HG03045 (cell line): ENCODE measurements around the gene CPXM1.
"Not testable (repeated sequence)": the region's sequence is repeated elsewhere in the genome, so short reads cannot be mapped to it uniquely, and the experiment has no call there.

Experiments
- ATAC-seq: cut with Tn5 transposase; IDR thresholded peaks from one replicate; pipeline ENCODE4 v1.9.1; 2021; ENCODE audit warnings: mild to moderate bottlenecking, moderate library complexity; ENCODE audit not compliant: unreplicated experiment

Gene CPXM1

DNA sequence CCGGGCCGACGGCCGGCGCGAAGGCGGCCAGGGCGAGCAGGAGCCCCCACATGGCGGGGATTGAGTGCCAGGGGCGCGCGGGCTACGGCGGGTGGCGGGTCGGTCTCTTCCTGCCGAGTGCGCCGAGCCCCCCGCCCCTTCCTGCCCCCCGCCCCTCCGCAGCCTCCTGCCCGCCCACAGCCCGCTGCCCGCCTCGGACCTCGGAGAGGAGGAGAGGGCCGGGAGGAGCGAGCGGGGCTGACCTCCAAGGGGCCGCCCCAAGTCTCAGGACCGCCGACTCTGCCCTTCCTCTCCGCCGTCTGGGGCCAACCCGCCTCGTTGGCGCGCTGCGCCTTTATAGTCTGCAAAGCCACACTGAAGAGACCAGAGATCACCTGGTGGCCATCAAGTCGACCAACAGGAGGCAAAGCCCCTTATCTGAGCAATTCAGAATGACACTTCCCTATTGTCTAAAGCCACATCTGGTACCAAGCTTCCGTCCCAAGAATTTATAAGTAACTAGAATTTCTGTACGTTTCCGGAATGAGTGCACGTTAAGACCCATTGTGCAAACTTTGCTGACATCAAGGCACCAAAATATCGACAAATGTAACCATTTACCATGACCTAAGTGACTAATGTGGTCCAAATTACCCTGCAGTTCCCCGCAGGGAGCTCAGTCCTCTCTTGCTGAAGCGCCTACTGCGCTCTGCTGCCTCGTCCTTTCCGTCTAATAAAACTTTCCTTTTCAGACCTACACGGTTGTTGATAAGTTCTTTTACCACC is at the start of gene CPXM1:
TSS of gene CPXM1 (minus strand) at position 107 of the 765 bp plus-strand sequence. CDS start at position 52, 55 bp downstream.
- ATAC-seq = no peak

DNA sequence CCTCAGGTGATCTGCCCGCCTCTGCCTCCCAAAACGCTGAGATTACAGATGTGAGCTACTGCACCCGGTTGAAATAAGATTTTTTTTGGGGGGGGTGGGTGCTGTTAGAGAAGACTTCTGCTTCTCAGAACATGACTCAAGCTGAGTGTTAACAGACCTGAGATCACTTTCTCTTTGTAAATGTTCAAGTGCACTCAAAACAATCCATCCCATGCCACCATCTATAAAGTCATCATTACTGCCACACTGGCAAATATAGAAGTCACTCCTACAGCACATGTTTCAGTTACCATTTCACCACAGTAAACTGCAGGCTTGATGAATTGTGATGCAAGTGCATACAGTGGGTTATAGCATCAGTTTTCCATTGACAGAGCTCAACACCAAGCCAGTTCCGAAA is 49.1 kb upstream of the CPXM1 start:
- ATAC-seq = no peak

DNA sequence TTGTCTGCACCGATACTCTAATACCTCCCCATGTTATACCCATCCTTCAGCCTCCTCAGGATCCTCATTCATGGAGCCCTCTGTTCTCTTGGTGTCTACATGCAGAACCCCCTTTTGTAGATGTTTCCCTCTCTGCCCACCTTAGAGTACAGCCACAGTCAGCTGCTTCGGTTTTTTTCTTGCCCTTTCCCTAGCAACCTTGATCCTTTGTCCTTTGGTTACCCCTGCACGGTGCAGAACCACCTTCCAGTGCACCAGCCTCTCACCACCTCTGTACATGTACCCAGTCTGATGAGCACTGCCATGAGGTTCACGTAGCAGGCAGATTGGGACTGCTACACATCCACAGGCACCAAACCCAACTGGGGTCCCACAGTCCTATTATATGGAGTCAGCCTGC is 47.4 kb upstream of the CPXM1 start:
- ATAC-seq = no peak

DNA sequence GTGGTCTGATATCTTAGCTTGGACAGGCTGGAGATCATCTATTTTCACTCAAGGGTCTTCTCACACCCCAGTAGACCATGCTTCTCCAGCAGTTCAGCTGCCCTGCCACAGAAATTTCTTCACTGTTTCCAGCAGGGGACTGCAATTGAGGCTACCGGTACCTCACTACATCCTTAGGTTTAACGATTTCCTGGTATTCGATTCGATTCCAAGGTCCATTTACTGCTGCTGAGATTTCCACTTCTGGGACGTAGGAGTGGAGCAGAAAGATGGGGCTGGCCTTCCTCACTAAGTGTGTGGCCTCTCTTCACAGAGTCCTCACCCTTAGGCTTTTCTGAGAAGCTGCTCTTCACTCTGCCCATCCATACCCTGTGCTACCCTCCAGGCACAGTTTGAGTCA is 46.3 kb upstream of the CPXM1 start:
- no peak for ATAC-seq

DNA sequence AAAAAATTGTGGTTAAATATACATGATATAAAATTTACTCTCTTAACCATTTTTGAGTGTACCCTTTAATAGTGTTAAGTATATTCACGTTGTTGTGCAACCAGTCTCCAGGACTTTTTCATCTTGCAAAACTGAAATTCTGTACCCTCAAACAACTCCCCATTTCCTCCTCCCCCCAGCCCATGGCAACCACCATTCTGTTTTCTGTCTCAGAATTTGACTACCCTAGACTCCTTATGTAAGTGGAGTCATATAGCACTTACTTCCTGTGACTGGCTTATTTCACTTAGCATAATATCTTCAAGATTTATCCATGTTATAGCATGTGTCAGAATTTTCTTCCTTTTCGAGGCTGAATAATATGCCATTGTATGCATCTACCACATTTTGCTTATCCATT is 45.2 kb upstream of the CPXM1 start:
- no peak for ATAC-seq

DNA sequence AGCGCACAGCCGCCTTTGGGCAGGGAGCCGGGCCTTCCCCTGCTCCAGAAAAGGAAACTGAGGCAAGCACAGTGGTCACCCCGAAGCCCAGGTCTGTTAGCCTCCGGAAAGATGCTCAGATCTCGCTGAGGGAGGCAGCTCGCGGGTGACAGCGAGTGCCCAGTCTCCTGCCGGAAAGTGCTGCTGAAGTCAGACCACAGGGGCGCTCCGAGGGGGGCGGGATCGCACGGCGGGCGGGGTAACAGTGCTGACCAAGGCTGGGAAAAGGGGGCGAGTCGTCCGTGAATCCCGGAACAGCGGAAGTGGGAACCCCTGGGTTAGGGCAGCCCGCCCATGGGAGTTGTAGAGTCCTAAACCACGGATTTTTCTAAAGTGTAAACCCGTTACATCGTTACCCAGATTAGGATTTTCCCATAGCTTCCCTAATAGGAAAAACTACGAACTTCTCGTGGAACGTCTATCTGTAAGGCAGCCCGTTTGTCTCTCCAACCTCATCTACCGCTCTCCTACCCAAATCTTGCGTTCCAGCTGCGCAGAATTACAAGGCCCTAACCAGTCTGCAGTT is 40.6 kb upstream of the CPXM1 start:
- peak; percentile 39 for ATAC-seq

DNA sequence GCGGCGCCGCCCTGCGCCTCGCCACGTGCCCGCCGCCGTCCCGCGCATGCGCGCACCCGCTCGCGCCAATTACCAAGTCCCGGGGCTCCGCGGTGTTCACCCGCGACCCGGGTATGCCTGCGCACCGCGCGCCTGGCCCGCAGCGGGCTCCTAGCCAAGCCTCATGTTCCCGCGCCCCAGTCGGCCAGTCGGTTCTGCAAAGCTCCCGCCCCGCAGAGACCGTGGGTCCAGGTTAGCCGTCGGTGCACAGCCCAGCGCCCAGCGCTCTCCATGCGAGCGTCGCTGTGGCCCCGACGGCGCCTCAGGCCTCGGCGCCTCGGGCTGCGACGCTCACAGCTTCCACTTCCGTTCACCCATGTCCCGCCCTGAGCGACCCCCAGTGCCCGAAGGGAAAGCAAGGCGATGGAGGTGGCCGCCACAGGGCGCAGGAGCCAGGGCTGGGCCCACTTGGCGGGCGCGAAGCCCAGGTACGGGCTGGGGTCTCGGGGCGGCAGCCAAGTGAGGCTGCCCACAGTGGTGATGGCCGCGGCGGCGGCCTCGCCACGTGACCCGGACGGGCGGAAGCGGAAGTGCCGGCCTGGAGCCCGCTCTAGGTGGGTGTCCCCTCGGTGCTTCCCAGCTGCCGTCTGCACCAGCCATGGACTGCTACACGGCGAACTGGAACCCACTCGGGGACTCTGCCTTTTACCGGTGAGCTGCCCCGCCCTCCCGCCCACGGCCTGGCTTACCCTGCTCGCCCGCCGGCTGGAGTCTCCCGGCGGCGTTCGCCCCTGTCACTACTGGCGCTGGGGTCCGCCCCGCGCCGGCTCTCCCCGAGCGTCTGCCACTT is 39.9 kb upstream of the CPXM1 start, which contains the start of the genes PCED1A and VPS16:
TSS of gene PCED1A (minus strand) at position 518 of the 829 bp plus-strand sequence. CDS start 743 bp downstream, outside the sequence.
TSS of gene VPS16 (plus strand) at position 608 of the 829 bp plus-strand sequence. CDS start at position 638, 30 bp downstream.
- ATAC-seq = peak; percentile 96

DNA sequence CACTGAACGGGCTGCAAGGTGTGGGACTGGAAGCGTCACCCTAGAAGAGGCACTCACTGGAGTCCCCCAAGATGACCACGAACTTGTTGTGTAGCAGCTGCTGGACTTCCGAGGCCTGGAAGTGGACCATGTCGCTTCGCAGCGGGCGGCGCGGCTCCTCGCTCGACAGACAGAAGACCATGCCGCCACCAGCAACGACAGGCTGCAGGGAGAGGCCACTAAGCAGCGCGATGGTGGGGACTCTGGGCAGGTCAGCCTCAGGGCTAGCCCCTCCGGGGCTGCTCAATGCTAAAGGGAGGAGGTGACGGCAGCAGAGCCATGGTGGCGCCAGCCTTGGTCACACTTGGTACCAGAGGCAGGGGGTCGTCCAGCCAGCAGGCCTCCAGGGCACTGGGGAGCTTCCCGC is 39.3 kb upstream of the CPXM1 start:
- ATAC-seq = no peak

DNA sequence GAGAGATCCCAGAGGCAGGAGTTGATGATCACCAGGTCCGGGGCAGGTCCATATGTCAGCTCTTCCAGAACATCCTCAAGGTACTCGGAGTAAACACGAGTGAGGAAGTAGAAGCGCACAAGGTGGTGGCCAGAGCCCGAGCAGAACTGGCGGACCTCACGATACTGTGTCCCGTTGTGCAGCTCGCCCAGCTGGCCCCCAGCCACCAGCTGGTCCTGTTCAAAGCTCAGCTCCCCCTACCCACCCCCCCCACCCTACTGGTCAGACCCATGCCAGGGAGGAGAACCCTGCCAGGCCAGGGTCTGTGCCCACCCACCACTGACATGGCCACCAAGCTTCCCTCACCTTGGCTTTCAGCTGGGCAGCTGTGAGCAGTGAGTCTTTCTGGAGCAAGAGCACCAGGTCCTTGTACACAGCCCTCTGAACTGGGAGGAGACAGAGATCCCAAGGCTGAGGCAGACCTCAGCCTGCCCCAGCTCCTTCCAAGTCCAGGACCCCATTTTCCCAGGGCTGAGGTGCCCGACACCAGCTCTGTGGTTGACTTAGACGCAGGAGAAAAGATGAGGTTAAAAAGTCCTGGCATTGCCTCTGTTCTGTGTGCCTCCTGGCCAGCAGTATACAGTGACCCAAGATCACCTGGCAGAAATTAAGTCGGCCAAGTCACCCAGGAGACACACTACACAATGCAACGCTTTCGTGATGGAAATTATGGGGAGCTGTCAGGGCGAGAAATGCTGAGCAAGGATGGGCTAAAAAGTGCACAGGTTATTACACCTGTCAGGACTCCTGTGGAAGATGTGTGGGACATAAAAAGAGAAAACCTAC is 38.6 kb upstream of the CPXM1 start:
- no peak for ATAC-seq

DNA sequence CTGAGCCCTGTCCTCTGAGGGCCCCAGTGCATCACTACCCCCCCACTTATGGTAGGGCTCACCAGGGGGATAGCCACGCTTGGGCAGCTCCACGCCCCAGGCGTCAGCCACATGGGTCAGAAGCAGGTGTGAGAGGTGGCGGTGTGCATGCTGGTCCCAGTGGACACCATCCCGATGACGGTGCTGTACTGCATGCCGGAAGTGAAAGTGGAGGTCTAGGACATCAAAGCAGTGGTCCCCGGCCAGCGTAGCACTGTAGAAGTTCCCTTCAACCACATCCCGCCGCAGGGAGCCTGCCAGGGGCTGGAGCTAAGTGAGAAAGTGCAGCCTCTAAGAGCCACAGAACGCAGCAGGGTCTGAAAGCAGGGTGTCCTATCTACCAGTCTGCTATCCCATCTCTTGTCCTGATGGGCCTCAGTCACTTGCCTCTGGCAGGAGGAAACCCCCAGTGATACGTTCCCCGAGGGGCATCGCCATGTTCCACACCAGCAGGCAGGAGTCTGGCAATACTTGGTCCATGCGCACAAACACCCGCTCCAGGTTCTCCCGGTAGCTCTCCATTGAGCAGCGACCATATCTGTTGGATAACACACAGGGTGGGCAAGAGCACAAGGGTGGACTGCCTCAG is 37.9 kb upstream of the CPXM1 start:
- ATAC-seq = no peak

DNA sequence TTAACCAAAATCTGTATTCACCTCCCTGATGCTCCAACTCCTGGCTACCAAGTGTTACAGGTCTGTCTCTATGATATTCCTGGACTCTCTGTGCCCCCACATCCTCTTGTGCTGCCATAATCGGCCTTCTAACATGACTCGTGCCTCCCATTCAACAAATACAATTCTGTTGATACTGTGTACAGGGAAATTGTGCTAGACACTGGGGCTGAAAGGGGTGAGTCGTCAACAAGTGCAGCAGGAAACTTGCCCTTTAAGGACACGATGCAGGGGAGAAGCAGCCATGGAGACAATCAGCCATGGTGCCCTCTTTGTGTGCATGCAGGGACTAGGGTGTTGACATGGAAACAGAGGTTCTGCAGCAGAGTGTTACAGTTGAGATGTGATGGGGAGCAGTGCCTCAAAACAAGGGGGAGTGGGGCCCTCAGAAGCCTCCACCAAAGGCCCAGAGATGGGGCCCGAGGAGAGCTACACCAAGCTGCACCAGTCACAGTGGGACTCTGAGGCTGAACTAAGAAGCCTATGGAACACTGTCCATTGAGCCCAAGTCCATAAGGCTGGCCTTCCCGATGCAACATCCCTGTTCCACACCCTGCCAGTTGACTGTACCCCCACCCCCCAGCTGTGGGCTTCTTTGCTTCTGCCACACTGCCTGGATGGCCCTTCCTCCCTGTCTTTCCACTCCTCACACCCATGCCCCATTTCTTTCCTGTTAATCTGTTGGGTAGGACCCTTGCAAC is 37.0 kb upstream of the CPXM1 start:
- no peak for ATAC-seq

DNA sequence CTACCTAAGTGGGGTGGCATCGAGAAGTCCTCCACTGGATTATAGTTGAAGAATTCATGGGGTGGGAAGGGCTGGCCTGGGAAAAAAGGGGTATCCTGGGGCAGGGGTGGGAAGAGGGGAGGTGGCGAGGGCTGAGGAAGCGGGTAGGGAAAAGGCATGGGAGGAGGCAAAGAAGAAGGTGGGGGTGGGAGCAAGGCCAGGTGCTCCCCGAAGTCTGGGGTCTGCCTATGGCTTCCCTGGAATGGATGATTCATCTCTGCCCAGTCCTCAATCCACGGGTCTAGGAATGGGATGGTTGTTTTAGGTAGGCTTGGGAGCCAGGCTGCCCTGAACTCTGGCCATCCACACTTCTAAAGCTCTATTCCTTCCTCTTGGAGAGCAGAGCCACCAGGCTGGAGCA is 35.6 kb upstream of the CPXM1 start:
- ATAC-seq = no peak

DNA sequence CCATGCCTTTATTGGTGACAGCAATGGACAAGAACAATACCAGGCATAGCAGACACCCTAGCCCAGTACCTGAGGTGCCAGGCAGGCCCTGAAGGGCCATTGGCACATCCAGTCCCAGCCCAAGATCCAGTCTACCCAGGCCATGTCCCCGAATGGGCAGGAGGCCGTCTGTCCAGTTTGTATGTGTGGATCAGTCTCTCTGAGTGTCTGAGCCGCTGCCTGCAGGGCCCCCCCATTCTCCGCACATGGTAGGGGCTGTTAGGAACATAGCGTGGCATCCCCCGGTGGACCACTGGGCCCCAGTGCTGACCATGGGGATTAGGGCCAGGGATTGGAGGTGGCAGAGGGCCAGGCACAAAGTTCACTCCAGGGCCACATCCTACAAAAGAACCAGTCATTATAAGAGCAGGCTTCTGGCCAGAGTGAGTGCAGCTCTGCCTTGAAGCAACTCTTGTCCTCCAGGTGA is 34.9 kb upstream of the CPXM1 start:
- no peak for ATAC-seq

DNA sequence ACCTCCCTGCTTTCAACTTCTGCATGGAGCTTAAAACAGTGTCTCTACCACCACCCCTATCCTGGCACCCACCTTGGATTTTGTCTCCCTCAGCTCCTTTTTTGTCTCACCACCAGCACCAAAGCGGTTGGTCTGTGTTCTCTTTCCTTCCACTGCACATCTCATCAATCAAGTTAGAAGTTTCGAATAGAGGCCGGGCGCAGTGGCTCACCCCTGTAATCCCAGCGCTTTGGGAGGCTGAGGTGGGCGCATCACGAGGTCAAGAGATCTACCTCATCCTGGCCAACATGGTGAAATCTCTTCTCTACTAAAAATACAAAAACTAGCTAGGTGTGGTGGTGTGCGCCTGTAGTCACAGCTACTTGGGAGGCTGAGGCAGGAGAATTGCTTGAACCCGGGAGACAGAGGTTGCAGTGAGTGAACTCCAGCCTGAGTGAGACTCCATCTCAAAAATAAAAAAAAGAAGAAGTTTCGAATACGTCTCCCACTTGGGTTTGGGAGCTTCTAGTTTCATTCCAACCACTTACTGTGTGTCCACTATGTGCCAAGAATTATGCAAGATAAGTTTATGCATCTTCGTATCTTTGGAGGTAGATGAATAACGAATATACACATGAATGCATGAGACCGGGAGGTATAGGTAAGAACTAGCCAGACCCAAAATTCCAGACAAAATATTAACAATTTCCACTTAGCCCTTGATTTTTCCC is 34.1 kb upstream of the CPXM1 start:
- no peak for ATAC-seq

DNA sequence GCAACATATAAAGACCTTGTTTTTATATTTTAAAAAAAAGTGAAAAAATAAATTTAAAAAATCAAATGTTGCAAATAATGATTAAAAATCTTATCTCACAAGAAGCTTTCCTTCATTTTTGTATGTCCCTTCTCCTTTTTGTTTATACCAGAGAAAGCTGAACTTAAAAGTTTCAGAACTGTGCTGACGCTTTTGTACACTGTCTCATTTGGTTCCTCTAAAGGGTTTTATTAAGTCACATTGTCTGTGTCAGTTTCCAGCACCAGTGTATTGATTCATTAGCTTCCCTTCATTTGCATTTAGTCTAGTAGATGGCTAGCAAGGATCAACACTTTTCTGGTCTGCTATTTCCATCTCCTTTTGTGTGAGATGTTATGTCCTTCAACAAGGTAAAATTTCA is 33.3 kb upstream of the CPXM1 start:
- ATAC-seq = no peak

DNA sequence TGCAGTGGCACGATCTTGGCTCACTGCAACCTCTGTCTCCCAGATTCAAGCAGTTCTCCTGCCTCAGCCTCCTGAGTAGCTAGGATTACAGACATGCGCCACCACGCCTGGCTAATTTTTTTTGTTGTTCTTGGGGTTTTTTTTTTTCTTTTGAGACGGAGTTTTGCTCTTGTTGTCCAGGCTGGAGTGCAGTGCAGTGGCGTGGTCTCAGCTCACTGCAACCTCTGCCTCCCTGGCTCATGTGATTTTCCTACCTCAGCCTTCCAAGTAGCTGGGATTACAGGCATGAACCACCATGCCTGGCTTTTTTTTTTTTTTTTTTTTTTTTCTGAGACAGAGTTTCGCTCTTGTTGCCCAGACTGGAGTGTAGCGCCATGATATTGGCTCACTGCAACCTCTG is 30.8 kb upstream of the CPXM1 start:
- ATAC-seq = not testable (repeated sequence)

DNA sequence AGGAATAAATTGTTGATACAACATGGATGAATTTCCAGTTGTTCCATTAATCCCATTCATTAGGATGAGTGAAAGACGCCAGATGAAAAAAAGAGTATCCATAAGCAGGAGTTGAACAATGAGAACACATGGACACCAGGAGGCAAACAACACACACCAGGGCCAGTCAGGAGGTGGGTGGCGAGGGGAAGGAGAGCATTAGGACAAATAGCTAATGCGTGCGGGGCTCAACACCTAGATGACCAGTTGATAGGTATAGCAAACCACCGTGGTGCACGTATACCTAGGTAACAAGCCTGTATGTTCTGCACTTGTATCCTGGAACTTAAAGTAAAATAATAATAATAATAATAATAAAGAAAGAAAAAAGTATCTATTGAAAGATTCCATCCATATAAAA is 28.9 kb upstream of the CPXM1 start:
- ATAC-seq = no peak

DNA sequence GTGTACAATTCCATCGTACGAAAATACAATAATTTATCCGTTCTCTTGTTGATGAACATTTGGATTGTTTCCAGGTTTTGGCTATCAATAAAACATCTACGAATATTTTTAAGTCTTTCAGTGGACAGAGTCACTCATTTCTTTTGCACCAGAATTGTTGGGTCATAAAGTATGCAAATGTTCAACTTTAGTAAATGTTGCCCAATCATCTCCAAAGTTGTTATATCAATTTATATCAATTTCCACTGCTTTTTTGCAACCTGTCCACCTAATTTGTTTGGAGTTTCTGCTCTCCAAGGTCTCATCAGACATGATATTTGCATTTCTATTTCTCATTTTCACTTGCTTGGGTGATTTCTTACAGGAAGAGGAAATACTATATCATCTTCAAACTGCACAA is 26.2 kb upstream of the CPXM1 start:
- no peak for ATAC-seq

DNA sequence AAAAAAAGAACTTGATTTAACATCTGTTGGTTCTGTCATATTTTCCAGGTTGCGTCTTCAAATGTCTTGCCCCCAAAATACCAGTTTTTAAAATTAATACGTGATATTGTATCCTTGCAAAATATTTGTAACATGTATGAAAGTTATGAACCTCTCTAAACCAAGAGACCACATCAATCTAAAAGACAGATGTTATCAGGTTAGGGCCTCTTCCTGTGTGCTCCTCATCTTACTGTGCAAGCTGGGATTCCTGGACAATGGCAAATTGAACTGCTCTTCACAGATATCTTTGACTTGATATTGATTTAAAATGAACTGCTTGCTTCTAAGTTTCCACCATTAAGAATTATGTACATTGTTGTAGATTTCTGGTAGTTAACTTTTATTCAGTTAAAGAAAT is 25.3 kb upstream of the CPXM1 start:
- ATAC-seq = no peak
